HepG2 (cell line): Measurements from ENCODE around the gene CAPN14. TPM values are rescaled to one million over a fixed set of nuclear protein-coding genes. Genes with fewer than 3 reads are reported as not detected.

Experiments
- ATAC-seq: fragments of 200-7000 bp; cut with Tn5 transposase; 3 replicates; pipeline ENCODE4 v1.9.1; 2020; ENCODE audit warnings: mild to moderate bottlenecking, moderate library complexity
- BruUV-seq: library from RNA; stranded (reverse); fragments of 400-500 nt; replicated peaks from 2 replicates; lab custom pipeline; 2021; lab: Mats Ljungman, UMichigan
- CTCF ChIA-PET: fragments of 300-600 bp; formaldehyde crosslinking; extraction: SDS; loops from one replicate; lab custom pipeline; 2021; ENCODE audit warnings: low total read pairs, inconsistent platforms, low intra/inter-chr PET ratio; lab: Yijun Ruan, JAX
- POLR2A ChIA-PET: fragments of 350-600 bp; sonication (Branson Sonifier 250); formaldehyde crosslinking; loops from one replicate; lab custom pipeline; 2020; ENCODE audit warnings: antibody characterized with exemption, inconsistent platforms; lab: Yijun Ruan, JAX
- DNase-seq: peaks from one replicate; pipeline ENCODE4 v3.0.0-alpha.2; 2015; ENCODE audit warnings: low spot score
- FAIRE-seq: peaks from 3 replicates; lab custom pipeline; 2011; peaks lifted over from hg19 to GRCh38; lab: Jason Lieb, UNC
- H2AFZ ChIP-seq: one replicate; pipeline ENCODE4 v1.6.1; 2011; ENCODE audit warnings: low read length, inconsistent platforms
- H3K27ac ChIP-seq: fragments of 300-600 bp; 3 replicates; pipeline ENCODE4 v1.8.0; 2011; ENCODE audit warnings: mixed run types, mild to moderate bottlenecking, mixed read lengths, low read length, inconsistent platforms; ENCODE audit not compliant: insufficient read depth; ENCODE audit errors: extremely low read length
- H3K27me3 ChIP-seq, 2 experiments: fragments of 200-600 bp in 1 of 2; 2 replicates in 1 of 2; 3 replicates in 1 of 2; pipeline versions ENCODE4 v1.6.0 to v1.8.0; 2011; ENCODE audit warnings: low read length in 2 of 2, mild to moderate bottlenecking in 2 of 2, moderate library complexity in 2 of 2, inconsistent platforms in 1 of 2; ENCODE audit not compliant: insufficient read depth in 2 of 2, control insufficient read depth in 1 of 2
- H3K36me3 ChIP-seq, 2 experiments: fragments of 200-600 bp in 1 of 2; replicated peaks in 1 of 2; 2 replicates in 1 of 2; 3 replicates in 1 of 2; pipeline versions ENCODE4 v1.5.1 to v1.8.0; 2011; ENCODE audit warnings: low read length in 2 of 2, inconsistent platforms in 1 of 2; ENCODE audit not compliant: insufficient read depth in 2 of 2, control insufficient read depth in 1 of 2
- H3K4me1 ChIP-seq: 2 replicates; pipeline ENCODE4 v1.5.1; 2012; ENCODE audit warnings: low read length, inconsistent platforms; ENCODE audit not compliant: insufficient read depth
- H3K4me2 ChIP-seq: 2 replicates; pipeline ENCODE4 v1.6.0; 2011; ENCODE audit warnings: low read depth, low read length, inconsistent platforms
- H3K4me3 ChIP-seq, 3 experiments: fragments of 200-600 bp in 1 of 3; sonication (generic), shearing (Covaris generic) in 1 of 3; replicated peaks in 1 of 3; 2 replicates each; pipeline ENCODE4 v1.5.1; 2011 to 2016; ENCODE audit warnings: low read length in 3 of 3, inconsistent platforms in 2 of 3, low read depth in 2 of 3, mild to moderate bottlenecking in 2 of 3, control low read depth in 1 of 3, mixed read lengths in 1 of 3; ENCODE audit not compliant: insufficient read depth in 1 of 3
- H3K79me2 ChIP-seq: one replicate; pipeline ENCODE4 v1.6.1; 2011; ENCODE audit warnings: low read length, inconsistent platforms; ENCODE audit not compliant: insufficient read depth
- H3K9ac ChIP-seq: 2 replicates; pipeline ENCODE4 v1.6.0; 2011; ENCODE audit warnings: mild to moderate bottlenecking, low read depth, low read length, inconsistent platforms; ENCODE audit not compliant: insufficient read depth
- H3K9me3 ChIP-seq: 2 replicates; pipeline ENCODE4 v1.5.1; 2012; ENCODE audit warnings: mild to moderate bottlenecking, low read length
- H4K20me1 ChIP-seq: 2 replicates; pipeline ENCODE4 v1.6.0; 2011; ENCODE audit warnings: inconsistent platforms, mild to moderate bottlenecking, low read length, moderate library complexity; ENCODE audit not compliant: insufficient read depth
- E2F1 ChIP-seq: sonication (generic); formaldehyde crosslinking; IDR thresholded peaks from 2 replicates; pipeline ENCODE4 v1.5.0; 2020; ENCODE audit warnings: missing genetic modification reagents
- GATAD1 ChIP-seq: IDR thresholded peaks from 2 replicates; pipeline ENCODE4 v1.6.1; 2016; ENCODE audit warnings: missing genetic modification reagents, missing compliant biosample characterization
- HMG20B ChIP-seq: conservative IDR thresholded peaks from 2 replicates; pipeline ENCODE4 v1.6.1; 2016; ENCODE audit warnings: missing genetic modification reagents, missing compliant biosample characterization
- IRX3 ChIP-seq: sonication (generic); formaldehyde crosslinking; IDR thresholded peaks from 2 replicates; pipeline ENCODE4 v1.8.1; 2023; ENCODE audit warnings: mild to moderate bottlenecking, low read depth, missing genetic modification reagents, borderline replicate concordance
- MED1 ChIP-seq: sonication (generic); formaldehyde crosslinking; IDR thresholded peaks from 2 replicates; pipeline ENCODE4 v1.4.0; 2020; ENCODE audit warnings: missing genetic modification reagents
- MLXIP ChIP-seq: sonication (generic); formaldehyde crosslinking; IDR thresholded peaks from 2 replicates; pipeline ENCODE4 v1.9.0; 2021; ENCODE audit warnings: missing genetic modification reagents, borderline replicate concordance
- MXD4 ChIP-seq: IDR thresholded peaks from 2 replicates; pipeline ENCODE4 v1.6.1; 2016; ENCODE audit warnings: mild to moderate bottlenecking, missing biosample characterization, missing genetic modification reagents
- NR2F1 ChIP-seq, 2 experiments: fragments of 450-650 bp in 1 of 2; formaldehyde crosslinking in 1 of 2; IDR thresholded peaks; 2 replicates each; pipeline versions ENCODE4 v1.5.0 to v1.6.1; 2016 to 2020; ENCODE audit warnings: mild to moderate bottlenecking in 1 of 2, missing compliant biosample characterization in 1 of 2, missing genetic modification reagents in 1 of 2, moderate library complexity in 1 of 2
- RERE ChIP-seq: IDR thresholded peaks from 2 replicates; pipeline ENCODE4 v1.6.1; 2016; ENCODE audit warnings: low read depth, missing genetic modification reagents, missing compliant biosample characterization
- ZNF326 ChIP-seq: sonication (generic); formaldehyde crosslinking; IDR thresholded peaks from 2 replicates; pipeline ENCODE4 v1.4.0; 2020; ENCODE audit warnings: missing genetic modification reagents, borderline replicate concordance
- ZNF331 ChIP-seq: sonication (generic); formaldehyde crosslinking; IDR thresholded peaks from 2 replicates; pipeline ENCODE4 v1.4.0; 2020; ENCODE audit warnings: missing genetic modification reagents
- ZNF513 ChIP-seq: sonication (generic); formaldehyde crosslinking; conservative IDR thresholded peaks from 2 replicates; pipeline ENCODE4 v1.5.0; 2020; ENCODE audit warnings: missing genetic modification reagents
- ZNF816 ChIP-seq: sonication (generic); formaldehyde crosslinking; IDR thresholded peaks from 2 replicates; pipeline ENCODE4 v1.8.0; 2022; ENCODE audit warnings: missing genetic modification reagents, mild to moderate bottlenecking, borderline replicate concordance
- ZSCAN25 ChIP-seq: sonication (generic); formaldehyde crosslinking; IDR thresholded peaks from 2 replicates; pipeline ENCODE4 v1.8.0; 2022; ENCODE audit warnings: mild to moderate bottlenecking, missing genetic modification reagents
- WGBS: methylation state at CpG from one replicate; pipeline ENCODE4 v1.1.6; 2017; ENCODE audit warnings: low lambda C conversion rate; 5-methylcytosine and 5-hydroxymethylcytosine counted together
- in situ Hi-C: cut with HindIII; loops from 2 replicates; pipeline ENCODE4 v1.10.0; 2017; ENCODE audit warnings: low pct_unique_long_range_greater_than_20kb; ENCODE audit not compliant: extremely low pct_ligation_motif_present
- intact Hi-C: fragments of 100-400 bp; cut with micrococcal nuclease; formaldehyde crosslinking; loops from one replicate; pipeline ENCODE4 v1.10.0; 2022; ENCODE audit not compliant: unreplicated experiment
- polyA plus RNA-seq, 8 experiments: library from polyadenylated mRNA; depleted of rRNA in 3 of 8; stranded (reverse) in 7 of 8; unstranded in 1 of 8; fragments of >200 nt; fragmentation: Illumina TruSeq in 4 of 8; extraction: Trizol in 4 of 8; gene quantifications; 2 replicates each; pipeline versions ENCODE4 v1.2.1 to v1.2.3, GENCODE V29; 2011 to 2016; ENCODE audit warnings: low read depth in 4 of 8, missing spikeins in 1 of 8, mixed read lengths in 1 of 8; ENCODE audit not compliant: insufficient read depth in 1 of 8
- total RNA-seq, 5 experiments: library from RNA; depleted of rRNA; stranded (reverse); fragments of >200 nt; fragmentation: Illumina TruSeq; extraction: Trizol; gene quantifications; 2 replicates each; pipeline ENCODE4 v1.2.3, GENCODE V29; 2016; ENCODE audit warnings: low read depth in 1 of 5

CAPN14 gene
- total and polyA plus RNA-seq, 2 of the 13 experiments (the other 11 are each of a cell fraction or from before 2014, with no cell fraction given), result not detected

GRCh38 chr2:31192851-31193392 is 24.4 kb downstream of the CAPN14 start:
- DNase-seq (no peak), FAIRE-seq (no peak), ATAC-seq (peak; percentile 62)
- Histone ChIP-seq H3K9ac (no peak overlapping the region), H3K79me2 (no peaks in the 10 kb centered on the region), H3K4me2 (no peak overlapping the region), H3K4me1 (no peaks in the 10 kb centered on the region), H3K27me3 (peaks cover 3 to 40% of the 10 kb centered on the region in 2 experiments; a peak in 4 of 5 replicates), H3K4me3 (no peak overlapping the region), H3K9me3 (no peaks in the 10 kb centered on the region), H3K36me3 (no peaks in the 10 kb centered on the region; a peak in 1 of 5 replicates), H4K20me1 (no peaks in the 10 kb centered on the region), H3K27ac (no peak overlapping the region), H2AFZ (no peak overlapping the region)
- ChIA-PET CTCF (no interaction called here), POLR2A (no interaction called here)
- in situ Hi-C loops, result no loop called here
- intact Hi-C loops, result no loop called here
- no TSS peak for BruUV-seq
- WGBS, result 14% methylated on average over 10 of the region's 12 CpGs
- TF ChIP-seq ZNF513 (CRISPR knock-in tag), result no peak
- no peak for TF ChIP-seq ZNF816 (CRISPR knock-in tag)
- no peak for TF ChIP-seq HMG20B (CRISPR knock-in tag)
- no peak for TF ChIP-seq ZSCAN25 (CRISPR knock-in tag)
- TF ChIP-seq E2F1 (CRISPR knock-in tag), result no peak
- TF ChIP-seq MLXIP (CRISPR knock-in tag), result no peak
- no peak for TF ChIP-seq IRX3 (CRISPR knock-in tag)
- TF ChIP-seq GATAD1 (CRISPR knock-in tag), result no peak
- no peak for TF ChIP-seq NR2F1 (CRISPR knock-in tag; IDR thresholded peaks at IDR 0.05)
- TF ChIP-seq MED1, result no peak
- no peak for TF ChIP-seq ZNF326
- no peak for TF ChIP-seq MXD4 (CRISPR knock-in tag)
- no peak for TF ChIP-seq RERE (CRISPR knock-in tag)
- no peak for TF ChIP-seq ZNF331 (CRISPR knock-in tag)
